ENCODE measurements around the gene FGG.

The FGG gene

DNA sequence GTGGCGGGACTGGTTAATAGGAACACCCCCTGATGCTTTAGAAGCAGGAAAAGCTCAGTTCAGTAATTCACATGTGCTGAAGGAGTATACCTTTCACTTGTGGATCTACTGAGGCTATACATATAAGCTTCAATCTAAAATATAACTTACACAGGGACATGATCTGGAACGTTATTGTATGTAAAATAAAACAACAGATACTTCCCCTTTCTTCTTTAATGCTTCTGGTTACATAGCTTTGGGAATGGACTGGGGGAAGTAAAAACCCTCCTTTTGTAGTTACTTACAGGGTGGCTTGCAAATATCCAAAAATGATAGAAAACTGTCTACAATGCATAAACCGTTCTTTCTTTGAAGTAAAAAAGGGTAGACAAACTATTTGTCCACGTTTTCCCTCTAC, 1.9 kb downstream of the FGG start:
- H3K27me3 ChIP-seq (replicated peaks; ENCODE audit: insufficient read depth, low read length) = peaks cover 4% of the 10 kb centered on the region; the same call in 1 of the 2 replicates
- H3F3A ChIP-seq (ENCODE audit: insufficient read depth, low read length) = no peaks in the 10 kb centered on the region
- no peak overlapping the region for H3K4me3 ChIP-seq (ENCODE audit: low read length)
- no peaks in the 10 kb centered on the region for H3K79me2 ChIP-seq (ENCODE audit: low read length)
- no peak overlapping the region for H3K27ac ChIP-seq (ENCODE audit: low read length)
- H3K9ac ChIP-seq (ENCODE audit: low read length) = no peak overlapping the region
- DNase-seq = no peak
- no peak overlapping the region for H2AFZ ChIP-seq (ENCODE audit: low read length)
- TF ChIP-seq, protein P1, sequence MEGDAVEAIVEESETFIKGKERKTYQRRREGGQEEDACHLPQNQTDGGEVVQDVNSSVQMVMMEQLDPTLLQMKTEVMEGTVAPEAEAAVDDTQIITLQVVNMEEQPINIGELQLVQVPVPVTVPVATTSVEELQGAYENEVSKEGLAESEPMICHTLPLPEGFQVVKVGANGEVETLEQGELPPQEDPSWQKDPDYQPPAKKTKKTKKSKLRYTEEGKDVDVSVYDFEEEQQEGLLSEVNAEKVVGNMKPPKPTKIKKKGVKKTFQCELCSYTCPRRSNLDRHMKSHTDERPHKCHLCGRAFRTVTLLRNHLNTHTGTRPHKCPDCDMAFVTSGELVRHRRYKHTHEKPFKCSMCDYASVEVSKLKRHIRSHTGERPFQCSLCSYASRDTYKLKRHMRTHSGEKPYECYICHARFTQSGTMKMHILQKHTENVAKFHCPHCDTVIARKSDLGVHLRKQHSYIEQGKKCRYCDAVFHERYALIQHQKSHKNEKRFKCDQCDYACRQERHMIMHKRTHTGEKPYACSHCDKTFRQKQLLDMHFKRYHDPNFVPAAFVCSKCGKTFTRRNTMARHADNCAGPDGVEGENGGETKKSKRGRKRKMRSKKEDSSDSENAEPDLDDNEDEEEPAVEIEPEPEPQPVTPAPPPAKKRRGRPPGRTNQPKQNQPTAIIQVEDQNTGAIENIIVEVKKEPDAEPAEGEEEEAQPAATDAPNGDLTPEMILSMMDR (IDR thresholded peaks at IDR 0.05; ENCODE audit: low read length) = no peak
- TF ChIP-seq EZH2phosphoT487 (IDR thresholded peaks at IDR 0.05; ENCODE audit: low read length) = no peak
- TF ChIP-seq EZH2 (optimal IDR thresholded peaks at IDR 0.05; ENCODE audit: low read depth, low read length) = no peak
- H3K36me3 ChIP-seq (replicated peaks; ENCODE audit: insufficient read depth, low read length) = no peaks in the 10 kb centered on the region
- no peaks in the 10 kb centered on the region for H3K9me3 ChIP-seq (replicated peaks; ENCODE audit: insufficient read depth, low read length)
- H3K4me1 ChIP-seq (ENCODE audit: low read length) = no peaks in the 10 kb centered on the region
- no peak overlapping the region for H3K4me2 ChIP-seq (ENCODE audit: low read depth, low read length)
- H3K9me2 ChIP-seq (replicated peaks; ENCODE audit: insufficient read depth, low read length) = no peaks in the 10 kb centered on the region
- H4K20me1 ChIP-seq (ENCODE audit: insufficient read depth, low read length) = no peaks in the 10 kb centered on the region

DNA sequence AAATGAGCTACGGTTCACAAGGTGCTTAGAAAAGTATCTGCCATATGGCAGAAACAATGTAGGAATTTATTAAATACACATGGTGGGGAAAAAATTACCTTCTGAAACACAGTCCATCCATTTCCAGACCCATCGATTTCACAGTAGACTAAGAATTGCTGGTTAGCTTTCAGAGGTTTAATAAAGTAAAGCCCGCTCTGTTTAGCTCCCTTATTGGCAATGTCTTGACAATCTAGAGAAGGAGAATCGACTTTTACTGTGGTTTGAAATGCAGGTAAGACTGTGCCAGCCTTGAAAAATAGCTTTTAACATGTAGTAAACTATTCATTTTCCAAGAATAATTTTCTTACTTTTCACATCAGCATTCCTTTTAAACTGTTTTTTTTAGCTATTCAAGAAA, 2.9 kb downstream of the FGG start:
- Histone ChIP-seq H3K79me2 (ENCODE audit: low read length) (no peaks in the 10 kb centered on the region), H3K27me3 (replicated peaks; ENCODE audit: insufficient read depth, low read length) (0 out of 2 replicates have a peak, but pooled peaks cover under 1% of the 10 kb centered on the region), H3K36me3 (replicated peaks; ENCODE audit: insufficient read depth, low read length) (no peaks in the 10 kb centered on the region), H4K20me1 (ENCODE audit: insufficient read depth, low read length) (no peaks in the 10 kb centered on the region), H3K9me3 (replicated peaks; ENCODE audit: insufficient read depth, low read length) (no peaks in the 10 kb centered on the region), H3K27ac (ENCODE audit: low read length) (no peak overlapping the region), H3K4me3 (ENCODE audit: low read length) (no peak overlapping the region), H3F3A (ENCODE audit: insufficient read depth, low read length) (no peaks in the 10 kb centered on the region), H3K4me2 (ENCODE audit: low read depth, low read length) (no peak overlapping the region), H2AFZ (ENCODE audit: low read length) (no peak overlapping the region), H3K9me2 (replicated peaks; ENCODE audit: insufficient read depth, low read length) (no peaks in the 10 kb centered on the region), H3K4me1 (ENCODE audit: low read length) (no peaks in the 10 kb centered on the region), H3K9ac (ENCODE audit: low read length) (no peak overlapping the region)
- no peak for DNase-seq
- no peak for TF ChIP-seq EZH2 (optimal IDR thresholded peaks at IDR 0.05; ENCODE audit: low read depth, low read length)

DNA sequence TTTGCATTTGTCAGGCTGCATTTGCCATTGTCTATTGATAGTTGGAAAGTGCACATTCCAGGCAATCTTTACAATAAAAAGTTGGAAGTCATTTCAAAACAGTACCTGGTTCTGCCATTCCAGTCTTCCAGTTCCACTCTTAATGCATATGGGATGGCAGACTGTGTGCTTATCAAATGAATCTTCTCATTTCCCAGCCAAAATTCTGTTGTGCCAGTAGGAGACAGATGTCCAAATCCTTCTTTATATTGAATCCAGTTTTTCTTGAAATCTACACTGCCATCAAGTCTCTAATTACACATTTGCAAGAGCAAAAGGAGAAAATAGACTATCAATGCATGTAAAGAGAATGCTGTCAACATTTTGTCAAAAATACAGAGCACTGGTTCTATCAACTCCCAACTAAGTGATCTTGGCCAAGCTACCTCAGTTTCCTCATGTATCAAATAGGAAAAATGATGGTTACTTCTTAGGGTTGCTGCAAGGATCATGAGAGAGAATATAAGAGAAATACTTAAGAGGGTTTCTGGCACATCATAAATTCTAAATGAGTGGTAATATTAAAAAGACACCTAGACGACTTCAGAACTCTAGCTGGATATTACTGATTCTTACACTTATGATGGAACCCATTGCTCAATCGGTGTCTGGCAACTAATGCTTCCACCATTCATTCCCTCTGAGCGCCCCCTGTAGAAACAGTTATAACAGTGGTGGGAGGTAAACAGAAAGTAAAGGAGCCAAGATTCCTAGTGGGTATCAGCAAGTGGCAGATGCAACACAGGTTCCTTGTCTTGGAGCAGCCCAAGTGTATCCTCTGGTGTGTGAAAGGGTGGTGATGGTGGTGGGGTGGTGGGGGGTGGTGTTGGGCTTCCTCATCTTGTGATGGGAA, 3.8 kb downstream of the FGG start:
- H4K20me1 ChIP-seq (ENCODE audit: insufficient read depth, low read length) = no peaks in the 10 kb centered on the region
- no peak overlapping the region for H2AFZ ChIP-seq (ENCODE audit: low read length)
- H3K27ac ChIP-seq (ENCODE audit: low read length) = no peak overlapping the region
- no peak overlapping the region for H3K9ac ChIP-seq (ENCODE audit: low read length)
- TF ChIP-seq EZH2 (optimal IDR thresholded peaks at IDR 0.05; ENCODE audit: low read depth, low read length) = no peak
- no peak for TF ChIP-seq EZH2phosphoT487 (IDR thresholded peaks at IDR 0.05; ENCODE audit: low read length)
- TF ChIP-seq, protein P1 (IDR thresholded peaks at IDR 0.05; ENCODE audit: low read length) = no peak
- no peak overlapping the region for H3K4me2 ChIP-seq (ENCODE audit: low read depth, low read length)
- no peak overlapping the region for H3K4me3 ChIP-seq (ENCODE audit: low read length)
- no peak for DNase-seq
- H3K36me3 ChIP-seq (replicated peaks; ENCODE audit: insufficient read depth, low read length) = no peaks in the 10 kb centered on the region
- no peaks in the 10 kb centered on the region for H3K9me2 ChIP-seq (replicated peaks; ENCODE audit: insufficient read depth, low read length)
- no peaks in the 10 kb centered on the region for H3K9me3 ChIP-seq (replicated peaks; ENCODE audit: insufficient read depth, low read length)
- H3F3A ChIP-seq (ENCODE audit: insufficient read depth, low read length) = no peaks in the 10 kb centered on the region
- H3K4me1 ChIP-seq (ENCODE audit: low read length) = no peaks in the 10 kb centered on the region
- H3K79me2 ChIP-seq (ENCODE audit: low read length) = no peaks in the 10 kb centered on the region
- no peaks in the 10 kb centered on the region for H3K27me3 ChIP-seq (replicated peaks; ENCODE audit: insufficient read depth, low read length)

Measured in MM.1S (cell line).